IMR-90 (cell line): ENCODE measurements around the gene TRIO. TPM values are rescaled to one million over a fixed set of nuclear protein-coding genes. Genes with fewer than 3 reads are reported as not detected.

Experiments used
- ATAC-seq: fragments of 200-7000 bp; cut with Tn5 transposase; 2 replicates; pipeline ENCODE4 v1.9.1; 2020; ENCODE audit warnings: low read depth, mild to moderate bottlenecking, moderate library complexity
- BruUV-seq: library from RNA; stranded (reverse); fragments of 400-500 nt; replicated peaks from 2 replicates; lab custom pipeline; 2021; lab: Mats Ljungman, UMichigan
- CTCF ChIA-PET: fragments of 300-600 bp; formaldehyde crosslinking; extraction: SDS; loops from one replicate; lab custom pipeline; 2021; ENCODE audit warnings: antibody characterized with exemption; lab: Yijun Ruan, JAX
- POLR2A ChIA-PET: fragments of 300-600 bp; sonication (Branson Sonifier 250); formaldehyde crosslinking; loops from one replicate; lab custom pipeline; 2022; ENCODE audit warnings: antibody characterized with exemption; ENCODE audit not compliant: unreplicated experiment; lab: Charles Lee
- DNase-seq: peaks from one replicate; pipeline ENCODE4 v3.0.0; 2013
- H2AFZ ChIP-seq: replicated peaks from 2 replicates; pipeline ENCODE3; 2013; ENCODE audit warnings: low read length, mild to moderate bottlenecking; ENCODE audit not compliant: poor library complexity
- H2AK5ac ChIP-seq: 2 replicates; pipeline ENCODE4 v1.6.1; 2013; ENCODE audit warnings: low read depth, low read length, inconsistent platforms
- H2AK9ac ChIP-seq: replicated peaks from 2 replicates; pipeline ENCODE3; 2013; ENCODE audit warnings: mild to moderate bottlenecking, low read depth, low read length, moderate library complexity; ENCODE audit not compliant: poor library complexity
- H2BK120ac ChIP-seq: 2 replicates; pipeline ENCODE4 v1.6.1; 2013; ENCODE audit warnings: low read depth, low read length, inconsistent platforms
- H2BK15ac ChIP-seq: 3 replicates; pipeline ENCODE4 v1.6.1; 2013; ENCODE audit warnings: low read depth, low read length, inconsistent platforms
- H2BK20ac ChIP-seq: 2 replicates; pipeline ENCODE4 v1.6.1; 2013; ENCODE audit warnings: low read depth, mild to moderate bottlenecking, inconsistent platforms, low read length, moderate library complexity
- H2BK5ac ChIP-seq: 2 replicates; pipeline ENCODE4 v1.6.1; 2013; ENCODE audit warnings: mild to moderate bottlenecking, low read depth, low read length, inconsistent platforms; ENCODE audit not compliant: poor library complexity, severe bottlenecking
- H3K14ac ChIP-seq: replicated peaks from 2 replicates; pipeline ENCODE4 v1.6.1; 2013; ENCODE audit warnings: low read depth, low read length, inconsistent platforms
- H3K18ac ChIP-seq: 2 replicates; pipeline ENCODE4 v1.6.1; 2013; ENCODE audit warnings: low read depth, low read length, control low read depth
- H3K23ac ChIP-seq: 2 replicates; pipeline ENCODE4 v1.6.1; 2013; ENCODE audit warnings: low read depth, low read length, inconsistent platforms
- H3K27ac ChIP-seq: 2 replicates; pipeline ENCODE4 v1.5.1; 2013; ENCODE audit warnings: mild to moderate bottlenecking, control low read depth, low read length; ENCODE audit not compliant: insufficient read depth
- H3K27me3 ChIP-seq: 2 replicates; pipeline ENCODE4 v1.6.1; 2013; ENCODE audit warnings: low read length; ENCODE audit not compliant: control insufficient read depth, insufficient read depth
- H3K36me3 ChIP-seq: 2 replicates; pipeline ENCODE4 v1.6.1; 2013; ENCODE audit warnings: low read length, mixed read lengths; ENCODE audit not compliant: control insufficient read depth, insufficient read depth
- H3K4ac ChIP-seq: 2 replicates; pipeline ENCODE4 v1.6.1; 2013; ENCODE audit warnings: low read depth, low read length, inconsistent platforms
- H3K4me1 ChIP-seq: 2 replicates; pipeline ENCODE4 v1.6.1; 2013; ENCODE audit warnings: low read length, mixed read lengths; ENCODE audit not compliant: control insufficient read depth, insufficient read depth
- H3K4me2 ChIP-seq: 2 replicates; pipeline ENCODE4 v1.6.1; 2013; ENCODE audit warnings: low read depth, mild to moderate bottlenecking, control low read depth, low read length, moderate library complexity
- H3K4me3 ChIP-seq: 2 replicates; pipeline ENCODE4 v1.5.1; 2013; ENCODE audit warnings: low read depth, mild to moderate bottlenecking, control low read depth, low read length, moderate library complexity; ENCODE audit not compliant: insufficient read depth
- H3K56ac ChIP-seq: 2 replicates; pipeline ENCODE4 v1.6.1; 2013; ENCODE audit warnings: low read length, inconsistent platforms; ENCODE audit not compliant: insufficient read depth; ENCODE audit errors: extremely low read depth
- H3K79me1 ChIP-seq, 2 experiments: 2 replicates each; pipeline ENCODE4 v1.6.1; 2013; ENCODE audit warnings: low read length in 2 of 2, inconsistent platforms in 1 of 2, low read depth in 1 of 2
- H3K9ac ChIP-seq: 2 replicates; pipeline ENCODE4 v1.6.1; 2013; ENCODE audit warnings: low read depth, low read length, control low read depth
- H3K9me1 ChIP-seq: 2 replicates; pipeline ENCODE4 v1.6.1; 2013; ENCODE audit warnings: low read length, inconsistent platforms; ENCODE audit not compliant: insufficient read depth
- H3K9me3 ChIP-seq: 2 replicates; pipeline ENCODE4 v1.6.1; 2013; ENCODE audit warnings: low read length; ENCODE audit not compliant: control insufficient read depth, insufficient read depth
- H4K20me1 ChIP-seq: 2 replicates; pipeline ENCODE4 v1.6.1; 2013; ENCODE audit warnings: low read length, inconsistent platforms; ENCODE audit not compliant: insufficient read depth
- H4K5ac ChIP-seq: 2 replicates; pipeline ENCODE4 v1.6.1; 2013; ENCODE audit warnings: mild to moderate bottlenecking, low read depth, low read length, control low read depth
- H4K8ac ChIP-seq, 2 experiments: 2 replicates each; pipeline ENCODE4 v1.6.1; 2013; ENCODE audit warnings: low read depth in 2 of 2, low read length in 2 of 2, control low read depth in 1 of 2, inconsistent platforms in 1 of 2
- H4K91ac ChIP-seq: 2 replicates; pipeline ENCODE4 v1.6.1; 2013; ENCODE audit warnings: low read depth, low read length, inconsistent platforms; ENCODE audit not compliant: insufficient read depth
- FOS ChIP-seq: fragments of 150-350 bp; IDR thresholded peaks from 2 replicates; pipeline ENCODE4 v1.6.1; 2016; ENCODE audit warnings: low read depth, low read length
- MAFK ChIP-seq: IDR thresholded peaks from 2 replicates; pipeline ENCODE4 v1.6.1; 2012; ENCODE audit warnings: low read depth, low read length, improper control_type of control experiment
- MAZ ChIP-seq: IDR thresholded peaks from 2 replicates; pipeline ENCODE4 v1.6.1; 2012; ENCODE audit warnings: low read depth, mild to moderate bottlenecking, low read length, improper control_type of control experiment, moderate library complexity, borderline replicate concordance
- MXI1 ChIP-seq: IDR thresholded peaks from 2 replicates; pipeline ENCODE4 v1.6.1; 2012; ENCODE audit warnings: low read depth, mild to moderate bottlenecking, low read length, moderate library complexity, borderline replicate concordance
- RAD21 ChIP-seq: IDR thresholded peaks from 2 replicates; pipeline ENCODE4 v1.6.1; 2012; ENCODE audit warnings: low read length, improper control_type of control experiment
- RCOR1 ChIP-seq: IDR thresholded peaks from 2 replicates; pipeline ENCODE4 v1.6.1; 2012; ENCODE audit warnings: mild to moderate bottlenecking, low read length, improper control_type of control experiment; ENCODE audit not compliant: insufficient replicate concordance
- RFX5 ChIP-seq: IDR thresholded peaks from 2 replicates; pipeline ENCODE4 v1.8.0; 2012; ENCODE audit warnings: low read depth, mild to moderate bottlenecking, low read length, moderate library complexity
- WGBS, 2 experiments: methylation state at CpG; one replicate each; pipeline versions ENCODE4 v1.1.5 to v1.1.7; 2013; ENCODE audit warnings: missing lambda C conversion rate in 2 of 2; ENCODE audit not compliant: insufficient read length in 1 of 2; ENCODE audit errors: extremely low coverage in 2 of 2; 5-methylcytosine and 5-hydroxymethylcytosine counted together
- dilution Hi-C: fragments of 300-500 bp; cut with HindIII; formaldehyde crosslinking; loops from one replicate; pipeline ENCODE4 v1.14.3; 2018; ENCODE audit warnings: low sequenced_read_pairs; ENCODE audit not compliant: unreplicated experiment
- in situ Hi-C: fragments of 300-500 bp; cut with MboI; formaldehyde crosslinking; loops from 3 replicates; pipeline ENCODE4 v1.14.3; 2019; ENCODE audit warnings: low sequenced_read_pairs, inconsistent platforms, mixed read lengths
- intact Hi-C: fragments of 100-400 bp; cut with micrococcal nuclease; formaldehyde crosslinking; loops from 2 replicates; pipeline ENCODE4 v1.10.0; 2022
- polyA plus RNA-seq, 3 experiments: library from polyadenylated mRNA; depleted of rRNA; stranded (reverse); fragments of >200 nt; gene quantifications; 2 replicates each; pipeline ENCODE4 v1.2.3, GENCODE V29; 2012; ENCODE audit warnings: low replicate concordance in 1 of 3
- total RNA-seq: library from RNA; depleted of rRNA; stranded (reverse); fragments of >200 nt; gene quantifications from 2 replicates; pipeline ENCODE4 v1.2.3, GENCODE V29; 2012
- TF ChIP-seq, protein P1 (sequence below): fragments of 150-350 bp; IDR thresholded peaks from 2 replicates; pipeline ENCODE4 v1.6.1; 2016; ENCODE audit warnings: low read depth, mild to moderate bottlenecking, low read length, moderate library complexity, borderline replicate concordance

TRIO gene
- total and polyA plus RNA-seq, 2 of the 4 experiments (the other 2 are of a cell fraction) = 206 to 522 TPM

DNA sequence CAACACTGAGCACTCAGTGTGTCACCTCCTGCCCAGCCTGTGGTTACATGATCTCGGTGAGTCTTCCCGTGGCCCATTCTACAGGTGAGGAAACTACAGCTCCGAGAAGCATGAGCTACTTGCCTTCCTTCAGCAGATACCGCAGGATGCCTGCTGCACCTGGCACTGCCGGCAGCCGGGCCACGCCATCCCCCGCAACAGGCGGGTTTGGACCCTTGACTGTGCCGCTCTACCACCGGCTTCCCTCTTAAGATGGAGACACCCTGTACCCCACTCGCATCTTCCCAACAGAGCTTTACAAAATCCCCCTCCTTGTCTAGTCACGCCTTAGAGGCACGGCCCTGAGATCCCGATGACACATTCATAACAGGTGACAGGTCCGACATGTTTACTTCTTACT is 363.5 kb downstream of the TRIO start:
- H3K4me3 ChIP-seq = no peak overlapping the region
- TF ChIP-seq RCOR1 = no peak
- TF ChIP-seq MXI1 = no peak
- TF ChIP-seq FOS = no peak
- TF ChIP-seq MAFK = no peak
- TF ChIP-seq, protein P1, sequence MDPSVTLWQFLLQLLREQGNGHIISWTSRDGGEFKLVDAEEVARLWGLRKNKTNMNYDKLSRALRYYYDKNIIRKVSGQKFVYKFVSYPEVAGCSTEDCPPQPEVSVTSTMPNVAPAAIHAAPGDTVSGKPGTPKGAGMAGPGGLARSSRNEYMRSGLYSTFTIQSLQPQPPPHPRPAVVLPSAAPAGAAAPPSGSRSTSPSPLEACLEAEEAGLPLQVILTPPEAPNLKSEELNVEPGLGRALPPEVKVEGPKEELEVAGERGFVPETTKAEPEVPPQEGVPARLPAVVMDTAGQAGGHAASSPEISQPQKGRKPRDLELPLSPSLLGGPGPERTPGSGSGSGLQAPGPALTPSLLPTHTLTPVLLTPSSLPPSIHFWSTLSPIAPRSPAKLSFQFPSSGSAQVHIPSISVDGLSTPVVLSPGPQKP = no peak
- no peak for TF ChIP-seq RFX5
- no peak for TF ChIP-seq MAZ
- TF ChIP-seq RAD21 = no peak
- no peak overlapping the region for H3K56ac ChIP-seq
- 89% methylated on average over 11 of the region's 16 CpGs; no CpG with 5 or more reads in 1 of the 2 experiments for WGBS, 2 experiments
- H3K9me1 ChIP-seq = peaks cover 8% of the 10 kb centered on the region
- H3K36me3 ChIP-seq = peaks cover 81% of the 10 kb centered on the region
- no peaks in the 10 kb centered on the region for H3K27me3 ChIP-seq
- no peak overlapping the region for H2BK120ac ChIP-seq
- no peak overlapping the region for H4K5ac ChIP-seq
- H4K91ac ChIP-seq = no peak overlapping the region
- H3K4me1 ChIP-seq = no peaks in the 10 kb centered on the region
- H3K18ac ChIP-seq = no peak overlapping the region
- H2AK5ac ChIP-seq = no peak overlapping the region
- in situ Hi-C loops (no loop called here), dilution Hi-C loops (no loop called here), intact Hi-C loops (no loop called here)
- H4K20me1 ChIP-seq = peaks cover 91% of the 10 kb centered on the region
- H3K9ac ChIP-seq = no peak overlapping the region
- H3K14ac ChIP-seq = no peak overlapping the region
- BruUV-seq = no TSS peak
- no peak overlapping the region for H3K4ac ChIP-seq
- H2BK20ac ChIP-seq = no peak overlapping the region
- no peak overlapping the region for H2AFZ ChIP-seq
- ATAC-seq (no peak), DNase-seq (no peak)
- no peak overlapping the region for H3K4me2 ChIP-seq
- no peak overlapping the region for H2AK9ac ChIP-seq
- no peak overlapping the region for H3K27ac ChIP-seq
- no peaks in the 10 kb centered on the region for H3K9me3 ChIP-seq
- H4K8ac ChIP-seq = no peak overlapping the region
- H2BK15ac ChIP-seq = no peak overlapping the region
- H3K23ac ChIP-seq = no peak overlapping the region
- ChIA-PET CTCF (no interaction called here), POLR2A (no interaction called here)
- no peak overlapping the region for H2BK5ac ChIP-seq
- H3K79me1 ChIP-seq = peaks cover 10 to 80% of the 10 kb centered on the region in 2 experiments
